Measurements from ENCODE around the gene ASIC4. TPM values are rescaled to one million over a fixed set of nuclear protein-coding genes. Genes with fewer than 3 reads are reported as not detected.

The ASIC4 gene
- total and polyA plus RNA-seq, 2 of the 13 experiments (the other 11 are each of a cell fraction or from before 2014, with no cell fraction given), result 0.03 TPM; not detected in 1

DNA sequence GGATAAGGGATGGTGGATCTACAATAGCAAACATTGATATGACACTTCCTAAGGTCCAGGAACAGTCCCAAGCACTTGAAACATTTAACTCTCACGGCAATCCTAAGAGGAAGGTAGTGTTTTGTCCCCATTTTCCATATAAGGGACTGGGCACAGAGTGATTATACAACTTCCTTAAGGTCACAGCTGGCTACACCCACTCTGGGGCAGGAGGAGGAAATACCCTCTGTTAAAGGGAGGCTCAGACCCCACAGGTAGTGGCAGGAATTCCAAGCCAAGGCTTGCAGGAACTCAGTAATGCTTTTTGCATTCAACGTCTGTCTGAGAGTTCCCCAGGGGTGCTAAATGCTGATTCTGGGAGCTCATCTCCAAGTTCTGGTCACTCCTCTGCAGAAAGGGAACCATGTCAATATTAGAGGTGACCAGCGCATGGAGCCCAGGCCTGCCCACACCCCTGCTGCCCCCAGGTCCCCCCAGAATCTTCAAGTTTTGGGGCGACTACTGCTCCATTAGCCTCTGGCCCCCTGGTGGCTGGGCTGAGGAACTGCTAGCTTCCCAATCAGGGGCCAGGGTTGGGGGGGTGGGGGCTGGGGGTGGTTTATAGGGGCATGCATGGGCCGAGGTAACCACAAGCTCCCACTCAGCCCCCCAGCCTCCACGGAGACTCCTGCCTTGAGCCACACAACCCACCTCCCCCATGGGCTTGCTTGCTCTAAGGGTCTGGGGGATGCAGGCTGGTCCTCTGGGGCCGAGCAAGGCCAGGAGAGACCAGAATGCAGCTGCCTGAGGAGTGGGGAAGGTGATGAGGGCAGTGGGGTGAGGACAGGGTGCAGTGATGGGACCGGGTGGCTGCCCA is 46.0 kb downstream of the ASIC4 start (continued):
- TF ChIP-seq ZHX1 (CRISPR knock-in tag; IDR thresholded peaks at IDR 0.05; ENCODE audit: low read depth), result no peak
- TF ChIP-seq POLR2AphosphoS5 (IDR thresholded peaks at IDR 0.05; ENCODE audit: low read depth, low read length), result peak; percentile 51; the same call in 1 of the 2 replicates
- no peak for TF ChIP-seq ZNF749 (CRISPR knock-in tag; IDR thresholded peaks at IDR 0.05; ENCODE audit: borderline replicate concordance)
- TF ChIP-seq ZNF24 (IDR thresholded peaks at IDR 0.05), result no peak
- TF ChIP-seq ZBTB1 (CRISPR knock-in tag; IDR thresholded peaks at IDR 0.05; ENCODE audit: borderline replicate concordance), result no peak
- TF ChIP-seq, protein P1, sequence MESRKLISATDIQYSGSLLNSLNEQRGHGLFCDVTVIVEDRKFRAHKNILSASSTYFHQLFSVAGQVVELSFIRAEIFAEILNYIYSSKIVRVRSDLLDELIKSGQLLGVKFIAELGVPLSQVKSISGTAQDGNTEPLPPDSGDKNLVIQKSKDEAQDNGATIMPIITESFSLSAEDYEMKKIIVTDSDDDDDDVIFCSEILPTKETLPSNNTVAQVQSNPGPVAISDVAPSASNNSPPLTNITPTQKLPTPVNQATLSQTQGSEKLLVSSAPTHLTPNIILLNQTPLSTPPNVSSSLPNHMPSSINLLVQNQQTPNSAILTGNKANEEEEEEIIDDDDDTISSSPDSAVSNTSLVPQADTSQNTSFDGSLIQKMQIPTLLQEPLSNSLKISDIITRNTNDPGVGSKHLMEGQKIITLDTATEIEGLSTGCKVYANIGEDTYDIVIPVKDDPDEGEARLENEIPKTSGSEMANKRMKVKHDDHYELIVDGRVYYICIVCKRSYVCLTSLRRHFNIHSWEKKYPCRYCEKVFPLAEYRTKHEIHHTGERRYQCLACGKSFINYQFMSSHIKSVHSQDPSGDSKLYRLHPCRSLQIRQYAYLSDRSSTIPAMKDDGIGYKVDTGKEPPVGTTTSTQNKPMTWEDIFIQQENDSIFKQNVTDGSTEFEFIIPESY (CRISPR knock-in tag; IDR thresholded peaks at IDR 0.05), result no peak
- no peak for TF ChIP-seq ZNF33B (CRISPR knock-in tag; IDR thresholded peaks at IDR 0.05)
- TF ChIP-seq ZFY (CRISPR knock-in tag; IDR thresholded peaks at IDR 0.05), result no peak
- TF ChIP-seq ZMYM3 (CRISPR knock-in tag; IDR thresholded peaks at IDR 0.05), result no peak
- TF ChIP-seq, protein P2, sequence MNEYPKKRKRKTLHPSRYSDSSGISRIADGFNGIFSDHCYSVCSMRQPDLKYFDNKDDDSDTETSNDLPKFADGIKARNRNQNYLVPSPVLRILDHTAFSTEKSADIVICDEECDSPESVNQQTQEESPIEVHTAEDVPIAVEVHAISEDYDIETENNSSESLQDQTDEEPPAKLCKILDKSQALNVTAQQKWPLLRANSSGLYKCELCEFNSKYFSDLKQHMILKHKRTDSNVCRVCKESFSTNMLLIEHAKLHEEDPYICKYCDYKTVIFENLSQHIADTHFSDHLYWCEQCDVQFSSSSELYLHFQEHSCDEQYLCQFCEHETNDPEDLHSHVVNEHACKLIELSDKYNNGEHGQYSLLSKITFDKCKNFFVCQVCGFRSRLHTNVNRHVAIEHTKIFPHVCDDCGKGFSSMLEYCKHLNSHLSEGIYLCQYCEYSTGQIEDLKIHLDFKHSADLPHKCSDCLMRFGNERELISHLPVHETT (CRISPR knock-in tag; conservative IDR thresholded peaks at IDR 0.05), result no peak
- no peak for TF ChIP-seq RBM39 (IDR thresholded peaks at IDR 0.05; ENCODE audit: low read depth, low read length, poor library complexity, severe bottlenecking)
- TF ChIP-seq HES4 (CRISPR knock-in tag; IDR thresholded peaks at IDR 0.05; ENCODE audit: borderline replicate concordance), result no peak
- TF ChIP-seq MED1 (CRISPR knock-in tag; IDR thresholded peaks at IDR 0.05), result no peak
- TF ChIP-seq, protein P3, sequence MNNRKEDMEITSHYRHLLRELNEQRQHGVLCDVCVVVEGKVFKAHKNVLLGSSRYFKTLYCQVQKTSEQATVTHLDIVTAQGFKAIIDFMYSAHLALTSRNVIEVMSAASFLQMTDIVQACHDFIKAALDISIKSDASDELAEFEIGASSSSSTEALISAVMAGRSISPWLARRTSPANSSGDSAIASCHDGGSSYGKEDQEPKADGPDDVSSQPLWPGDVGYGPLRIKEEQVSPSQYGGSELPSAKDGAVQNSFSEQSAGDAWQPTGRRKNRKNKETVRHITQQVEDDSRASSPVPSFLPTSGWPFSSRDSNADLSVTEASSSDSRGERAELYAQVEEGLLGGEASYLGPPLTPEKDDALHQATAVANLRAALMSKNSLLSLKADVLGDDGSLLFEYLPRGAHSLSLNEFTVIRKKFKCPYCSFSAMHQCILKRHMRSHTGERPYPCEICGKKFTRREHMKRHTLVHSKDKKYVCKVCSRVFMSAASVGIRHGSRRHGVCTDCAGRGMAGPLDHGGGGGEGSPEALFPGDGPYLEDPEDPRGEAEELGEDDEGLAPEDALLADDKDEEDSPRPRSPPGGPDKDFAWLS (CRISPR knock-in tag; IDR thresholded peaks at IDR 0.05; ENCODE audit: borderline replicate concordance), result no peak
- TF ChIP-seq SRF (IDR thresholded peaks at IDR 0.05; ENCODE audit: low read depth, low read length), result peak; percentile 66; the same call in 1 of the 2 replicates
- TF ChIP-seq SALL1 (CRISPR knock-in tag; IDR thresholded peaks at IDR 0.05), result peak; percentile 14; the same call in 1 of the 2 replicates
- TF ChIP-seq, protein P4, sequence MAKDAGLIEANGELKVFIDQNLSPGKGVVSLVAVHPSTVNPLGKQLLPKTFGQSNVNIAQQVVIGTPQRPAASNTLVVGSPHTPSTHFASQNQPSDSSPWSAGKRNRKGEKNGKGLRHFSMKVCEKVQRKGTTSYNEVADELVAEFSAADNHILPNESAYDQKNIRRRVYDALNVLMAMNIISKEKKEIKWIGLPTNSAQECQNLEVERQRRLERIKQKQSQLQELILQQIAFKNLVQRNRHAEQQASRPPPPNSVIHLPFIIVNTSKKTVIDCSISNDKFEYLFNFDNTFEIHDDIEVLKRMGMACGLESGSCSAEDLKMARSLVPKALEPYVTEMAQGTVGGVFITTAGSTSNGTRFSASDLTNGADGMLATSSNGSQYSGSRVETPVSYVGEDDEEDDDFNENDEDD (CRISPR knock-in tag; IDR thresholded peaks at IDR 0.05; ENCODE audit: borderline replicate concordance), result no peak
- TF ChIP-seq YY1 (IDR thresholded peaks at IDR 0.05; ENCODE audit: insufficient read depth, insufficient replicate concordance, low read depth, low read length), result no peak
- TF ChIP-seq THAP7 (CRISPR knock-in tag; IDR thresholded peaks at IDR 0.05), result no peak

Measured in HepG2 (cell line).